Measurements from ENCODE around the gene SYF2.

The SYF2 gene

DNA sequence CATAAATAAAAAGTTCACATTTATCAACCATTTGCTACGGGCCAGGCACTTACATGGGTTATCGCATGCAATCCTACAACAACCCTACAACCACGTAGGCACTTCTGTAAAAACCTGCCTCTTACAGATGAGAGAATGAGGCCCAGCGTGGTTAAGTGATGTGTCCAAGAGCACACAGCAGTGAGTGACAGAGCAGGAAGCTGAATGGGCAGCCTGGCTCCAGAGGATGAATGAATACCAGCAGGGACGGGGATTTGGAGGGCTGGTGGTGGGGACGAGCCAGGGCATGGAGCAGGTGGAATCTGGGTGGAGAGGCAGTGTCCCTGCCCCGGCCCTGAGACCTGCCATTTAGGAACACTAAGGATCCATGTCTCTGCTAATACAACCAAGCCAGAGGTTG is 35.5 kb downstream of the SYF2 start:
- no peak overlapping the region for H3K27ac ChIP-seq (replicated peaks)
- no peaks in the 10 kb centered on the region for H3K27me3 ChIP-seq (ENCODE audit: insufficient read depth, poor library complexity, severe bottlenecking)
- DNase-seq (ENCODE audit: low read depth in 1 of 2, low spot score in 1 of 2) = no peak
- no peak for TF ChIP-seq GABPA (IDR thresholded peaks at IDR 0.05; ENCODE audit: low read depth)
- no peak for TF ChIP-seq POLR2AphosphoS5 (IDR thresholded peaks at IDR 0.05; ENCODE audit: low read depth)
- no peak for TF ChIP-seq SPI1 (IDR thresholded peaks at IDR 0.05; ENCODE audit: borderline replicate concordance, low read depth)
- TF ChIP-seq, protein P1, sequence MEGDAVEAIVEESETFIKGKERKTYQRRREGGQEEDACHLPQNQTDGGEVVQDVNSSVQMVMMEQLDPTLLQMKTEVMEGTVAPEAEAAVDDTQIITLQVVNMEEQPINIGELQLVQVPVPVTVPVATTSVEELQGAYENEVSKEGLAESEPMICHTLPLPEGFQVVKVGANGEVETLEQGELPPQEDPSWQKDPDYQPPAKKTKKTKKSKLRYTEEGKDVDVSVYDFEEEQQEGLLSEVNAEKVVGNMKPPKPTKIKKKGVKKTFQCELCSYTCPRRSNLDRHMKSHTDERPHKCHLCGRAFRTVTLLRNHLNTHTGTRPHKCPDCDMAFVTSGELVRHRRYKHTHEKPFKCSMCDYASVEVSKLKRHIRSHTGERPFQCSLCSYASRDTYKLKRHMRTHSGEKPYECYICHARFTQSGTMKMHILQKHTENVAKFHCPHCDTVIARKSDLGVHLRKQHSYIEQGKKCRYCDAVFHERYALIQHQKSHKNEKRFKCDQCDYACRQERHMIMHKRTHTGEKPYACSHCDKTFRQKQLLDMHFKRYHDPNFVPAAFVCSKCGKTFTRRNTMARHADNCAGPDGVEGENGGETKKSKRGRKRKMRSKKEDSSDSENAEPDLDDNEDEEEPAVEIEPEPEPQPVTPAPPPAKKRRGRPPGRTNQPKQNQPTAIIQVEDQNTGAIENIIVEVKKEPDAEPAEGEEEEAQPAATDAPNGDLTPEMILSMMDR (IDR thresholded peaks at IDR 0.05; ENCODE audit: insufficient read depth, low read length) = no peak
- TF ChIP-seq, protein P2, sequence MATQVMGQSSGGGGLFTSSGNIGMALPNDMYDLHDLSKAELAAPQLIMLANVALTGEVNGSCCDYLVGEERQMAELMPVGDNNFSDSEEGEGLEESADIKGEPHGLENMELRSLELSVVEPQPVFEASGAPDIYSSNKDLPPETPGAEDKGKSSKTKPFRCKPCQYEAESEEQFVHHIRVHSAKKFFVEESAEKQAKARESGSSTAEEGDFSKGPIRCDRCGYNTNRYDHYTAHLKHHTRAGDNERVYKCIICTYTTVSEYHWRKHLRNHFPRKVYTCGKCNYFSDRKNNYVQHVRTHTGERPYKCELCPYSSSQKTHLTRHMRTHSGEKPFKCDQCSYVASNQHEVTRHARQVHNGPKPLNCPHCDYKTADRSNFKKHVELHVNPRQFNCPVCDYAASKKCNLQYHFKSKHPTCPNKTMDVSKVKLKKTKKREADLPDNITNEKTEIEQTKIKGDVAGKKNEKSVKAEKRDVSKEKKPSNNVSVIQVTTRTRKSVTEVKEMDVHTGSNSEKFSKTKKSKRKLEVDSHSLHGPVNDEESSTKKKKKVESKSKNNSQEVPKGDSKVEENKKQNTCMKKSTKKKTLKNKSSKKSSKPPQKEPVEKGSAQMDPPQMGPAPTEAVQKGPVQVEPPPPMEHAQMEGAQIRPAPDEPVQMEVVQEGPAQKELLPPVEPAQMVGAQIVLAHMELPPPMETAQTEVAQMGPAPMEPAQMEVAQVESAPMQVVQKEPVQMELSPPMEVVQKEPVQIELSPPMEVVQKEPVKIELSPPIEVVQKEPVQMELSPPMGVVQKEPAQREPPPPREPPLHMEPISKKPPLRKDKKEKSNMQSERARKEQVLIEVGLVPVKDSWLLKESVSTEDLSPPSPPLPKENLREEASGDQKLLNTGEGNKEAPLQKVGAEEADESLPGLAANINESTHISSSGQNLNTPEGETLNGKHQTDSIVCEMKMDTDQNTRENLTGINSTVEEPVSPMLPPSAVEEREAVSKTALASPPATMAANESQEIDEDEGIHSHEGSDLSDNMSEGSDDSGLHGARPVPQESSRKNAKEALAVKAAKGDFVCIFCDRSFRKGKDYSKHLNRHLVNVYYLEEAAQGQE (IDR thresholded peaks at IDR 0.05; ENCODE audit: insufficient replicate concordance, low read depth) = no peak
- H3K4me3 ChIP-seq (replicated peaks; ENCODE audit: insufficient read depth, low read length) = no peak overlapping the region

DNA sequence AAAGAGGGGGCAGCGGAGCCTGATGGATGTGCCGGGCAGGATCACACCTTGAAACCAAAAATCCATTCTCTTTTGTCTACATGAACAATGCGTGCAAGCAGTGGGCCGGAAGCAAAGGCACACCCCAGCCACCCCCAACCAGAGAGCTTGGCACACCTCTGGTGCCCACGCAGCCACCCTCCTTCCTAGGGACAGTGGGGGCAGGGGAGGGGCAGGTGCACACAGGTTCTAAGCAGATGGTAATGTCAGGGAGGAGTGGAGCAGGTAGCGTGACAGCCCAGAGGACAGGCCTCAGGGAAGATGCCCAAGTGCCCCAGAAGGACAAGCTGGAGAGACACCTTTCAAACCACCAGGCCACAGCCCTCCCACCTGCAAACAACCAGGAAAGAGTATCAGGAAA is 36.5 kb downstream of the SYF2 start:
- TF ChIP-seq, protein P2 (IDR thresholded peaks at IDR 0.05; ENCODE audit: insufficient replicate concordance, low read depth) = no peak
- TF ChIP-seq SPI1 (IDR thresholded peaks at IDR 0.05; ENCODE audit: borderline replicate concordance, low read depth) = no peak
- no peak for TF ChIP-seq GABPA (IDR thresholded peaks at IDR 0.05; ENCODE audit: low read depth)
- TF ChIP-seq, protein P1 (IDR thresholded peaks at IDR 0.05; ENCODE audit: insufficient read depth, low read length) = no peak
- no peak for TF ChIP-seq POLR2AphosphoS5 (IDR thresholded peaks at IDR 0.05; ENCODE audit: low read depth)
- Histone ChIP-seq H3K27me3 (ENCODE audit: insufficient read depth, poor library complexity, severe bottlenecking) (no peaks in the 10 kb centered on the region), H3K4me3 (replicated peaks; ENCODE audit: insufficient read depth, low read length) (no peak overlapping the region), H3K27ac (replicated peaks) (no peak overlapping the region)
- DNase-seq (ENCODE audit: low read depth in 1 of 2, low spot score in 1 of 2) = no peak

DNA sequence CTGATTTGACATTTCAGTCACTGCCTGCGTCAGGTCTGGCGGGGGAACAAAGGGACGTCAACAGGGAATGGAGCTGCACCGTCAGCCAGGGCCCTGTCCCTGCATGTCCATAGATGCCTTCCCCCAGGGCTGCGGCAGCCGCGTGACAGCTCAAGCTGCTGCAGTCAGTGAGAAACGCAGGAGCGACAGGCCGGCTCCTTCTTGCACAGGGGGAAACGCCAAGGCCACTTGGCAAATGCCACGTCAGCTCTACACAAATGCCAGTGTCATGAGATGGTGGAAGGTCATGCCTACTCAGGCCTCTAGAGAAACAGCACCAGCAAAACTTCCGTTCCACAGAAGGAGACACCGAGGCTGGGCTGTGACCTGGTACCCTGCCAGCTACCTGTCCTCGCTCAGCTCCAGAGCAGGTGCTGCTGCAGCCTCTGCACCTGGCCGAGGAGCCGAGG is 37.7 kb downstream of the SYF2 start:
- TF ChIP-seq, protein P2 (IDR thresholded peaks at IDR 0.05; ENCODE audit: insufficient replicate concordance, low read depth) = no peak
- TF ChIP-seq, protein P1 (IDR thresholded peaks at IDR 0.05; ENCODE audit: insufficient read depth, low read length) = no peak
- TF ChIP-seq POLR2AphosphoS5 (IDR thresholded peaks at IDR 0.05; ENCODE audit: low read depth) = no peak
- no peak for TF ChIP-seq GABPA (IDR thresholded peaks at IDR 0.05; ENCODE audit: low read depth)
- no peak for TF ChIP-seq SPI1 (IDR thresholded peaks at IDR 0.05; ENCODE audit: borderline replicate concordance, low read depth)
- no peak for DNase-seq (ENCODE audit: low read depth in 1 of 2, low spot score in 1 of 2)
- Histone ChIP-seq H3K27ac (replicated peaks) (no peak overlapping the region), H3K27me3 (ENCODE audit: insufficient read depth, poor library complexity, severe bottlenecking) (no peaks in the 10 kb centered on the region), H3K4me3 (replicated peaks; ENCODE audit: insufficient read depth, low read length) (no peak overlapping the region)

Data from HL-60 (cell line).